Retinal pigment epithelial cell (primary cell): ENCODE results near the gene FBXW4.
"Not testable (repeated sequence)": the region's sequence is repeated elsewhere in the genome, so short reads cannot be mapped to it uniquely, and the experiment has no call there.

Experiments
- DNase-seq: peaks from one replicate; pipeline ENCODE4 v3.0.0-alpha.2; 2010; ENCODE audit warnings: low read depth
- H3K4me3 ChIP-seq: 2 replicates; pipeline ENCODE4 v1.5.1; 2011; ENCODE audit warnings: mild to moderate bottlenecking, low read length, control low read depth, moderate library complexity
- CTCF ChIP-seq: conservative IDR thresholded peaks from 2 replicates; pipeline ENCODE4 v1.5.1; 2011; ENCODE audit warnings: low read depth, low read length, control low read depth, inconsistent platforms

The FBXW4 gene

GRCh38 chr10:101647255-101647654, 47.7 kb downstream of the FBXW4 start:
- no peak for TF ChIP-seq CTCF
- no peak overlapping the region for H3K4me3 ChIP-seq
- DNase-seq: no peak

- no peak for TF ChIP-seq CTCF
- DNase-seq: no peak
- H3K4me3 ChIP-seq: no peak overlapping the region
Observed at GRCh38 chr10:101646364-101646763, 48.6 kb downstream of the FBXW4 start.

- no peak overlapping the region for H3K4me3 ChIP-seq
- no peak for TF ChIP-seq CTCF
- no peak for DNase-seq
Observed at GRCh38 chr10:101645659-101646058, 49.3 kb downstream of the FBXW4 start.

GRCh38 chr10:101644002-101644401, 51.0 kb downstream of the FBXW4 start:
- no peak overlapping the region for H3K4me3 ChIP-seq
- DNase-seq: no peak
- no peak for TF ChIP-seq CTCF

GRCh38 chr10:101643546-101643945, 51.4 kb downstream of the FBXW4 start:
- no peak for DNase-seq
- no peak overlapping the region for H3K4me3 ChIP-seq
- TF ChIP-seq CTCF: no peak

- no peak for TF ChIP-seq CTCF
- no peak overlapping the region for H3K4me3 ChIP-seq
- no peak for DNase-seq
Observed at GRCh38 chr10:101639141-101639900, 55.6 kb downstream of the FBXW4 start.

- H3K4me3 ChIP-seq, DNase-seq: not testable (repeated sequence)
Observed at GRCh38 chr10:101633510-101633909, 61.5 kb downstream of the FBXW4 start.
